Activated T-cell treated with anti-CD3 and anti-CD28 coated beads, Interleukin-2, amount 50 U/mL, for 4 hours (primary cell): Measurements from ENCODE around the gene HOXA3. TPM values are rescaled to one million over a fixed set of nuclear protein-coding genes. Genes with fewer than 3 reads are reported as not detected.

Experiments
- ATAC-seq, 2 donors: fragments of 200-7000 bp; cut with Tn5 transposase; one replicate each; pipeline ENCODE4 v1.10.0; 2021
- DNase-seq: peaks from one replicate; pipeline ENCODE4 v3.0.0-alpha.2; 2020
- H3K27me3 Mint-ChIP-seq: one replicate; pipeline ENCODE4 v1.8.0; 2021; ENCODE audit warnings: low read depth, mixed read lengths
- H3K36me3 Mint-ChIP-seq: one replicate; pipeline ENCODE4 v1.8.0; 2022; ENCODE audit warnings: mixed read lengths; ENCODE audit not compliant: insufficient read depth
- H3K4me1 Mint-ChIP-seq: one replicate; pipeline ENCODE4 v1.8.0; 2021; ENCODE audit warnings: low read depth, mixed read lengths
- H3K4me3 Mint-ChIP-seq: one replicate; pipeline ENCODE4 v1.8.0; 2021; ENCODE audit warnings: mild to moderate bottlenecking, moderate library complexity, mixed read lengths
- H3K9me3 Mint-ChIP-seq: one replicate; pipeline ENCODE4 v1.8.0; 2021; ENCODE audit warnings: mixed read lengths
- total RNA-seq, 3 donors: library from RNA; stranded (reverse); gene quantifications; one replicate each; pipeline ENCODE4 v1.2.1, GENCODE V29; 2021

Gene HOXA3
- total RNA-seq, 3 donors from 2014 or later: not detected

- peaks cover 34% of the 10 kb centered on the region for H3K4me1 Mint-ChIP-seq
- DNase-seq: no peak
- no peak overlapping the region for H3K4me3 Mint-ChIP-seq
- no peaks in the 10 kb centered on the region for H3K36me3 Mint-ChIP-seq
- ATAC-seq: no peak
- no peaks in the 10 kb centered on the region for H3K9me3 Mint-ChIP-seq
- H3K27me3 Mint-ChIP-seq: peaks cover 81% of the 10 kb centered on the region
These were observed 15.5 kb upstream of the HOXA3 start for GRCh38 chr7:27167916-27168264.

DNA sequence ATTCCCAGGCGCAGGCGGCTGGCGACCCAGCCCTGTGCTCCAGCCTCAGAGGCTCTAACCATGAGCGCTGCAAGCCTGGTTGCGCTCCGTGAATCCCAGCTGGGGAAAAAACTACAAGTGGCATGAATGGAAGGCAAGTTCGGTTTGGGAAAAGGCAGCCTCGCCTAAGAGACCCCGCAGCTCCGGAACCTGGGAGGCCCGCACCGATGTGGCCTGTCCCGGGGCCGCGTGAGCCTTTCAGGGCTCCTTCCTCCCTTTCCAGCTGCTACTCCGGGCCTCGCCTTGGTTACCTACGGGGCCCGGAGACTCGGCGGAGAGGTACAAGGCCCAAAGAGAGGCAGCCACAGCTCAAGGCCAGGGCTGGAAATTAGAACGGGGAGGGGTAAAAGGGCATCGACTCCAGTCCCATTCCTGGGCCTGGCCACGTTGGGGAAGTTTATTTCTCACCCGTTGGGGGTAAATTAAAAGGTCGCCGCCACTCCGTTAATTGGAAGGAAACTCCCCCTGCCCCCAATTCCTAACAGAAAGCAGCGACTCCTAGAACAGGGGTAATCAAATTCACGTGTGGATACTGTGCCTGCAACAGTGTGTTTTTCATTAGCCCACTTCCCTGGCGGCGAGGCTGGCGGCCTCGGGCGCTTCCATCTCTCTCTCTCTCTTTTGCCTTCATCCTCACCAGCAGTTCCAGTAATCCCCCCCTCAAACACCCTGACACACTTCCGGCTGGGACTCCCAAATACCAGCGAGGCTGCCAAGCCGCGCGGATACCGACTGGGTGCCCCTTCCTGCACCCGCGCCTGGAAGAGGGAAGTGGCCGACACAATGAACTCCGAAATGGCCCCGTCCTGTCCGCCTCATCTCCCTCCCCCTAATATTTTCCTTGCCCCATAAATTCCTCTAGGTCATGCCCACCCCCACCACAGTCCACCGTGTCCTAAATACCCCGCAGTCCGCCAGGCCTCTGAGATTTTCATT is 14.4 kb upstream of the HOXA3 start:
- Mint-ChIP-seq H3K4me1 (peaks cover 27% of the 10 kb centered on the region), H3K9me3 (no peaks in the 10 kb centered on the region), H3K36me3 (no peaks in the 10 kb centered on the region), H3K4me3 (peak overlapping the region; percentile 35), H3K27me3 (peaks cover 81% of the 10 kb centered on the region)
- no peak for DNase-seq
- no peak for ATAC-seq

GRCh38 chr7:27165996-27166530 is 13.7 kb upstream of the HOXA3 start:
- H3K9me3 Mint-ChIP-seq: no peaks in the 10 kb centered on the region
- H3K4me3 Mint-ChIP-seq: peak overlapping the region; percentile 53
- no peaks in the 10 kb centered on the region for H3K36me3 Mint-ChIP-seq
- peaks cover 27% of the 10 kb centered on the region for H3K4me1 Mint-ChIP-seq
- no peak for ATAC-seq
- no peak for DNase-seq
- H3K27me3 Mint-ChIP-seq: peaks cover 77% of the 10 kb centered on the region

GRCh38 chr7:27165089-27165995 is 13.0 kb upstream of the HOXA3 start, which contains the start of gene HOXA9:
Gene HOXA9 (minus strand): TSS chr7:27165537. CDS start chr7:27165457, 80 bp downstream.
- H3K4me3 Mint-ChIP-seq: peak within 1 kb of the TSS; percentile 53
- ATAC-seq (no peak), DNase-seq (no peak)
- H3K27me3 Mint-ChIP-seq: peaks cover 74% of the 10 kb centered on the region
- H3K4me1 Mint-ChIP-seq: peaks cover 28% of the 10 kb centered on the region
- H3K9me3 Mint-ChIP-seq: no peaks in the 10 kb centered on the region
- H3K36me3 Mint-ChIP-seq: no peaks in the 10 kb centered on the region

DNA sequence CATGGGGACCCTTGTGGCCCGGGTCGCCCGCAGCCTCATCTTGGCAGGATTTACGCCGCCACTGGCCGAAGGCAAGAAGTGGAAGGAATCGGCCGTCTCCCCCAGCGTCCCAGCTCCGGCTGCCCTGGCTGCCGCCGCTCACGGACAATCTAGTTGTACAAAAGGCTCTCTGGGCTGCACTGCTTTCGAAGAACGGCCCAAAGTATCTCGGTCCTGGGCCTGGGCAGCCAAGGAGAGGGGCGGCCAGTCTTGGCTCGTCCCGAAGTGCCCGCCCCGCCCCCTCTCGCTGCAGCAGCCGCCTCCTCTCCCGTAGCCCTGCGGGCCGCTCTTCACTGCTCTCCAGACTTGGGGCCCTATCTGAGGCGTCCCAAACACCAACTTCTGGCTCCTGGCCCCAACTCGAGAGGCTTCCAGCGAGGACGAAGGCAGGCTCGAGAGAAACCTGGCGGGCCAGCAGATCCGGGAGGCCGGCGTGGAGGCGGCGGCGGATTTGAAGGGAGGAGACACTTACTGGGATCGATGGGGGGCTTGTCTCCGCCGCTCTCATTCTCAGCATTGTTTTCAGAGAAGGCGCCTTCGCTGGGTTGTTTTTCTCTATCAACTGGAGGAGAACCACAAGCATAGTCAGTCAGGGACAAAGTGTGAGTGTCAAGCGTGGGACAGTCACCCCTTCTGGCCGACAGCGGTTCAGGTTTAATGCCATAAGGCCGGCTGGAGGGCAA is 12.1 kb upstream of the HOXA3 start:
- Mint-ChIP-seq H3K4me3 (no peak overlapping the region), H3K27me3 (peaks cover 75% of the 10 kb centered on the region), H3K9me3 (no peaks in the 10 kb centered on the region), H3K36me3 (no peaks in the 10 kb centered on the region), H3K4me1 (peaks cover 25% of the 10 kb centered on the region)
- no peak for DNase-seq
- ATAC-seq: no peak

GRCh38 chr7:27164045-27164366 is 11.6 kb upstream of the HOXA3 start:
- Mint-ChIP-seq H3K4me3 (no peak overlapping the region), H3K4me1 (peaks cover 24% of the 10 kb centered on the region), H3K36me3 (no peaks in the 10 kb centered on the region), H3K9me3 (no peaks in the 10 kb centered on the region), H3K27me3 (peaks cover 79% of the 10 kb centered on the region)
- DNase-seq (no peak), ATAC-seq (no peak)

GRCh38 chr7:27163288-27164044 is 11.1 kb upstream of the HOXA3 start:
- ATAC-seq: no peak
- Mint-ChIP-seq H3K4me3 (no peak overlapping the region), H3K9me3 (no peaks in the 10 kb centered on the region), H3K4me1 (peaks cover 23% of the 10 kb centered on the region), H3K27me3 (peaks cover 79% of the 10 kb centered on the region), H3K36me3 (no peaks in the 10 kb centered on the region)
- DNase-seq: no peak

DNA sequence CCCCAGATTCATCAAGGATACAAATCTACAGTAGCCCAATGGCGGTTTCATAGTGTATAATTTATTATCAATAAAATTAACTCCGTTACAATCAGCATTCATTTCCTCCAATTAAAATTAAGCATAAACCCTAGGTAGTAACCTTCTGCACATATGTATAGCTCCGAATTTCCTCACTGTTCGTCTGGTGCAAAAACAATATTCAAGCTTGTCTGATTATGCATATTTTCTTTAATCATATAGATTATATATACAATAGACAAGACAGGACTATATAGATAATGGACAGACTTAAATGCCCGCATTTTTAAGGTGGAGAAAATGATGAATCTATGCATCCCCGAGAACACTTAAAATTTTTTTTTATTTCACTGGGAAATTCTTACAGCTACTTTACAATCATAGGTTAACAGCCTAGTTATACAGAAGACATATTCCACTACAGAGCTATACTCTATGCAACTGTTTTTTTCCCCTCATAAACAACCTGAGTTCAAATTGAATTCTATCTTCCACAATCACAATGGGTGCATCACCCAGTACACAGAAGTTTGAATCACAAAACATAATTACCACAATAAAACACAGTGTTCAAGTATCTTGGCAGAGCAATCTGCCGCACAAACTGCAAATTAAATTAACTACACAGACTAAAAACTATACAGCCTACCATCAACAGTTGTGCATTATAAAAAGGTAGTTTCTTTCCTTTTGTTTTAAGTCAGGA is 10.3 kb upstream of the HOXA3 start:
- no peak overlapping the region for H3K4me3 Mint-ChIP-seq
- no peak for ATAC-seq
- no peak for DNase-seq
- no peaks in the 10 kb centered on the region for H3K9me3 Mint-ChIP-seq
- peaks cover 79% of the 10 kb centered on the region for H3K27me3 Mint-ChIP-seq
- H3K36me3 Mint-ChIP-seq: no peaks in the 10 kb centered on the region
- peaks cover 26% of the 10 kb centered on the region for H3K4me1 Mint-ChIP-seq

- Mint-ChIP-seq H3K4me3 (no peak overlapping the region), H3K27me3 (peaks cover 79% of the 10 kb centered on the region), H3K4me1 (peaks cover 25% of the 10 kb centered on the region), H3K9me3 (no peaks in the 10 kb centered on the region), H3K36me3 (no peaks in the 10 kb centered on the region)
- DNase-seq (no peak), ATAC-seq (no peak)
These were observed 9.6 kb upstream of the HOXA3 start for GRCh38 chr7:27161721-27162560.

DNA sequence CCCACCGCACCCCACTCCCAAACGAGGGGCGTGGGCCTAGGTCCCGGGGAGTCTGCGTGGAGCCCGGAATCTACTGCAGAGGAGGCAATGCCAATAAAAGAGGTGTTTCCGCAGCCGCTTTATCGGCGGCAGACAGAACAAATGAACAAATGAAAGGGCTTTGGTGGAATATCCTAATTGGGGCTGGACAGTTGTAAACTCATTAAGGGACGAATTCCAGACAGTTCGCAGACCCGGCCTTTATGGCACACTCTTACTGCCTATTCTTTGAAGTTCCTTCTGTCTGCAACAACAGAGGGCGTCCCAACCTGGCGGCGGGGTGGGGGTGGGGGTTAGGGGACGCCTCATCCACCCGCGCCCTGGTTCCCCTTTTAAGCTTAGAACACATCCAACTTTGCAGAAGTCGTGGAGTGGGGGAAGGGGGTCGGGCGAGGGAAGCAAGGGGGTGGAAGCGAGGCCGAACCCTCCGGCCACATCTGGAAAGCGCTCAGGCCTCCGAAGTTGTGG is 8.9 kb upstream of the HOXA3 start:
- H3K4me3 Mint-ChIP-seq: peak overlapping the region; percentile 73
- DNase-seq (no peak), ATAC-seq (no peak)
- H3K27me3 Mint-ChIP-seq: peaks cover 77% of the 10 kb centered on the region
- peaks cover 23% of the 10 kb centered on the region for H3K4me1 Mint-ChIP-seq
- H3K36me3 Mint-ChIP-seq: no peaks in the 10 kb centered on the region
- no peaks in the 10 kb centered on the region for H3K9me3 Mint-ChIP-seq

DNA sequence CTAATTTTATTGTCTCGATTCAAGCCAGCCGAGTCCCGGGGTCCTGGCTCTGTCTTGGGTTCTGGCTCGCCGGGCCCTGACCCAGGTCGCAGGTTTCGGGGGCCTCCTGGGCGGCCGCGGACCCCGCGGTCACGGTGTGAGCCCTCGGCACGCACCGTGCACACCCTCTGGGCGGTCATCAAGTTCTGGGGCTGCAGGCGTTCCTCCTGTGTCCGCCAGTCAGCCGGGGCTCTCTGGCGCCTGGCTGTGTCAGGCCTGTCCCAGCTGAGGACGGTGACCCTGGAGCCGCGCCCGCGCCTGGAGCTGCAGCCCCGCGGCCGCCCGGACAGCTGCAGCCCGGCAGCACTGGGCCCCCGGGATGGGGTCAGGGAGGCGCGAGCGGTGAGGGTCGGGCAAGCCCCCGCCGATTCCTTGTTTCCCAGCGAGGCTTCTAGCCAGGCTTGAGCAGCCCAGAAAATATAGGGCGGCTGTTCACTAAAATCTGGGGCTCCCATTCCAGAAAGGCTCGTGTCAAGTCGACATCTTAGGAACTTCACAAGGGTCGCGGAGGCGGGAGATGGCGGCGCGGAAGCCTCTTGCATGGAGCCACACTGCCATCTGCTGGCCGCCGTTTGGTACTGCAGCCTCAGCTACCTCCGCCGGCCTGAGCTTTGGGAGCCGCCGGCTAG is 8.3 kb upstream of the HOXA3 start:
- no peaks in the 10 kb centered on the region for H3K9me3 Mint-ChIP-seq
- DNase-seq (peak; percentile 88), ATAC-seq (peak; percentile 65 to 76)
- H3K4me1 Mint-ChIP-seq: peaks cover 24% of the 10 kb centered on the region
- H3K4me3 Mint-ChIP-seq: peak overlapping the region; percentile 73
- H3K27me3 Mint-ChIP-seq: peaks cover 77% of the 10 kb centered on the region
- no peaks in the 10 kb centered on the region for H3K36me3 Mint-ChIP-seq

- peaks cover 27% of the 10 kb centered on the region for H3K4me1 Mint-ChIP-seq
- ATAC-seq: peak; percentile 25 to 32
- peak overlapping the region; percentile 46 for H3K4me3 Mint-ChIP-seq
- no peaks in the 10 kb centered on the region for H3K9me3 Mint-ChIP-seq
- no peaks in the 10 kb centered on the region for H3K36me3 Mint-ChIP-seq
- H3K27me3 Mint-ChIP-seq: peaks cover 79% of the 10 kb centered on the region
- DNase-seq: no peak
These were observed 7.8 kb upstream of the HOXA3 start for GRCh38 chr7:27160145-27160545.
